ENCODE results near the gene SH2D7.

GRCh38 chr15:78104566-78105475, 12.5 kb downstream of the SH2D7 start:
- no peak for TF ChIP-seq EZH2 (IDR thresholded peaks at IDR 0.05; ENCODE audit: borderline replicate concordance, low read depth, low read length, severe bottlenecking)
- no peak for TF ChIP-seq POLR2A (IDR thresholded peaks at IDR 0.05; ENCODE audit: low read depth, low read length)
- TF ChIP-seq GATA2 (IDR thresholded peaks at IDR 0.05; ENCODE audit: insufficient read depth, insufficient read length, low read depth, low read length) = no peak
- no peak for TF ChIP-seq CTCF (IDR thresholded peaks at IDR 0.05; ENCODE audit: extremely low read depth in 1 of 2, insufficient read depth in 1 of 2, low read depth in 1 of 2, low read length in 2 of 2)
- TF ChIP-seq FOS (IDR thresholded peaks at IDR 0.05; ENCODE audit: borderline replicate concordance, insufficient read depth, low read length) = no peak
- TF ChIP-seq MAX (IDR thresholded peaks at IDR 0.05; ENCODE audit: insufficient read depth, insufficient read length) = no peak
- TF ChIP-seq POLR2AphosphoS5 (IDR thresholded peaks at IDR 0.05; ENCODE audit: insufficient read depth, low read depth, low read length) = no peak
- TF ChIP-seq JUN (IDR thresholded peaks at IDR 0.05; ENCODE audit: borderline replicate concordance, insufficient read depth, insufficient read length, low read depth) = no peak
- no peak for TF ChIP-seq MYC (IDR thresholded peaks at IDR 0.05; ENCODE audit: low read depth, low read length)
